HG02610 (cell line): Measurements from ENCODE around the gene FAM120B.
"Not testable (repeated sequence)": the region's sequence is repeated elsewhere in the genome, so short reads cannot be mapped to it uniquely, and the experiment has no call there.

Source experiments
- ATAC-seq: cut with Tn5 transposase; IDR thresholded peaks from one replicate; pipeline ENCODE4 v1.9.1; 2021; ENCODE audit warnings: mild to moderate bottlenecking, moderate library complexity; ENCODE audit not compliant: unreplicated experiment

FAM120B gene

DNA sequence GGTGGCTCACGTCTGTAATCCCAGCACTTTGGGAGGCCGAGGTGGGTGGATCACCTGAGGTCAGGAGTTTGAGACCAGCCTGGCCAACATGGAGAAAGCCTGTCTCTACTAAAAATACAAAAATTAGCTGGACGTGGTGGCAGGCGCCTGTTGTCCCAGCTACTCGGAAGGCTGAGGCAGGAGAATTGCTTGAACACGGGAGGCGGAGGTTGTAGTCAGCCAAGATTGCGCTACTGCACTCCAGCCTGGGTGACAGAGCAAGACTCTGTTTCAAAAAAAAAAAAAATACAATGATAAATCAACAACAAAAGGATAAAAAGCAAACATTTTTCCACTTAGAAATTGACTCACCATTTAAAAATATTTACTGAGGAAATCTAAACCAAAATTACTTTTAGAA lies 103.2 kb downstream of the FAM120B start:
- not testable (repeated sequence) for ATAC-seq

DNA sequence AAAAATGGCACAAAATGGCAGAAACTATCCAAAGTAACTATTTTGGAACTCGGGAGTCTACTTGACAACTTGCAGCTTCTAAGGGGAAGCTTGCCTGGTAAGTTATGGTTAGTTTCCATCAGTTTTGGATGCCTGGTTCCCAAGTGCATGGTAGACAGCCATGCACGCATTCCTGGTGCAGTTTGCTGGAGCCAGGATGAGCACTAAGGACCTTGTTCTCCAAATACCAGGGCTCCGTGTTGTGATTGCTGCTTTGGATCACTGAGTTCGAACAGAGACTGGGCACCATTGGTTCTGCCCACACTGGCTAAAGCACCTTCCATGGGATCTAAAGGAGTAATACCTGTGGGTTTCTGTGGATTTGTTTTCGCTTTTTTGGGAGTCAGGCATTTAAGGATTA lies 103.7 kb downstream of the FAM120B start:
- no peak for ATAC-seq

DNA sequence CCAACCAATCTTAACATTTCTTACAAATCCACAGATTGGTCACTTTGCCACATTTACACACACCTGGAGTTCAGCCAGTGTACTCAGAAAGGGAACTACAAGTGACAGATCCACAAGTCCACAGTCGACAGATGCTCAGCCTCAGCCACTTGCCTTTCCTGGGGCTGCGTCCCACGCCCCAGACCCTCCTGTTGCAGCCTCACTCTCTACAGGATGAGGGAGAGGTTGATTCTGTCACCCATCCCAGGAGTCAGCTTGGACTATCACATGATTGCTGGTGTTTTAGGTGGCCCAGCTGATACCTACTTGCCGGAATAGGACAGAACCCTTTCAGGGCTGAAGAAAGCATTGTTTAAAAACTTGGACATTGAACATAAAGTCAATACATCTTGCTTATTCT lies 108.8 kb downstream of the FAM120B start:
- ATAC-seq: no peak

GRCh38 chr6:170416303-170416702 lies 109.7 kb downstream of the FAM120B start:
- ATAC-seq: no peak

GRCh38 chr6:170416959-170417606 lies 110.5 kb downstream of the FAM120B start:
- no peak for ATAC-seq

- no peak for ATAC-seq
Measured at GRCh38 chr6:170417881-170418280, 111.3 kb downstream of the FAM120B start.

GRCh38 chr6:170420283-170420682 lies 113.7 kb downstream of the FAM120B start:
- no peak for ATAC-seq

- no peak for ATAC-seq
Measured at GRCh38 chr6:170420791-170421776, 114.5 kb downstream of the FAM120B start.

GRCh38 chr6:170421921-170422320 lies 115.4 kb downstream of the FAM120B start:
- ATAC-seq: no peak

DNA sequence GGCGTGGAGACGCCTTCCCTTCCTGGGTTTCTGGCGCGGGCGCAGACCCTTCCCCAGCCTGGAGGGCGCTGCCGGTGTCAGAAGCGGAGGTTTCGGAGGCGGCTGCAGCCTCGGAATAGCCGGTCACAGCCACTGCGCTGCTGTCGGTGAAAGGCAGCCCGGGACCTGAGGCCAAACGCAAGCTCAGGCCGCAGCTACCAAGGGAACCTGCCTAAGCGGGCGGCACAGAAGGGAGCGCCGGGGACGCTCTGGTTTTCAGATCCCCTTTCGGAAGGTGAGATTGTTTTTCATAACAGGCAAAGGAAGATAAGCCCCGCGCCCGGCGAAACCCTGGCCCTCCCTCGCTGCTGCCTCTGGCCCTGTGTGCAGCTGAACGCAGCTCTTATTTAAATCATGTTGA lies 116.5 kb downstream of the FAM120B start:
- no peak for ATAC-seq

- ATAC-seq: no peak
Measured at GRCh38 chr6:170423814-170424603, 117.5 kb downstream of the FAM120B start.

DNA sequence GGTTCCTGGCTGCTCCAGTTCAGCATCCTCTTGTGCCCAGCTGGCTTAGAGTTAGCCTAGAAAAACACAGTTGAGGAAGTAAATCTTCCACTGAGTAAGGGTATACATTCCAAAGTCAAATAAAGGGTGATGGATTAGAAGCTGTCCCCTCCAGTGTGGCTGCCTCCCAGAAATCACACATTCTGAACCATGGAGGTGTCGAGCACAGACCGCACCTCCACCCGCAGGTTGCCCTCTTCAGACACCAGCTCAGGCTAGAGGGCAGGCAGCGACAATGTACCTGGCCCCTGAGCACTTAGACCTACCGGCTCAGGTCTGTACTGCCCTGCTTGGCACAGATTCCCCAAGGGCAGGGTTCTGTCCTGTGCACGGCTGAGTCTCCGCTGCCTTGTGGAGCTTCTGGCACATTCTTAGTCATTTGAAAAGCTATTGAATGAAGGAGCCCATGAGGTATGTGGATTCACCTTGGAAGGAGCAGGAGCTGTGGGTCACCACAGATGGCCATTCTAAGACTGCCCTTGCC lies 118.1 kb downstream of the FAM120B start:
- ATAC-seq: no peak

DNA sequence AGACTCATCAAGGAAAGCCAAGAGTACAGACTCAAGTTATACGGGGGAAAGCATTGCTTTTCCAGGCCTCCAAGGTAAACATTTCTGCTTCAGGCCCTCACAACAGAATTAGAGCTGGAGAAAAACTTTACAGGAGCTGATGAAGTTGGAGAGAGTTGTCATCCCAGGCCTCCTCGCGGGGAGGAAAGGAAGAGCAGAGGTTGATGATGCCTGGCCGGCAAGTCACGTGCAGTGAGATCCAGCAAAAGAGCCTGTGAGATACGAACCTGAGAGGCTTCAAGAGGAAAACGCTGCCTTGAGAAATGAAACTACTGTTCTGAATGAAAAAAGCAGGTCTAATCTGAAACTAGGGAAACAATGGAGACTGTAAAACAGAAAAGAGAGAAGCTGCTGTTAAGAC lies 122.9 kb downstream of the FAM120B start:
- no peak for ATAC-seq

DNA sequence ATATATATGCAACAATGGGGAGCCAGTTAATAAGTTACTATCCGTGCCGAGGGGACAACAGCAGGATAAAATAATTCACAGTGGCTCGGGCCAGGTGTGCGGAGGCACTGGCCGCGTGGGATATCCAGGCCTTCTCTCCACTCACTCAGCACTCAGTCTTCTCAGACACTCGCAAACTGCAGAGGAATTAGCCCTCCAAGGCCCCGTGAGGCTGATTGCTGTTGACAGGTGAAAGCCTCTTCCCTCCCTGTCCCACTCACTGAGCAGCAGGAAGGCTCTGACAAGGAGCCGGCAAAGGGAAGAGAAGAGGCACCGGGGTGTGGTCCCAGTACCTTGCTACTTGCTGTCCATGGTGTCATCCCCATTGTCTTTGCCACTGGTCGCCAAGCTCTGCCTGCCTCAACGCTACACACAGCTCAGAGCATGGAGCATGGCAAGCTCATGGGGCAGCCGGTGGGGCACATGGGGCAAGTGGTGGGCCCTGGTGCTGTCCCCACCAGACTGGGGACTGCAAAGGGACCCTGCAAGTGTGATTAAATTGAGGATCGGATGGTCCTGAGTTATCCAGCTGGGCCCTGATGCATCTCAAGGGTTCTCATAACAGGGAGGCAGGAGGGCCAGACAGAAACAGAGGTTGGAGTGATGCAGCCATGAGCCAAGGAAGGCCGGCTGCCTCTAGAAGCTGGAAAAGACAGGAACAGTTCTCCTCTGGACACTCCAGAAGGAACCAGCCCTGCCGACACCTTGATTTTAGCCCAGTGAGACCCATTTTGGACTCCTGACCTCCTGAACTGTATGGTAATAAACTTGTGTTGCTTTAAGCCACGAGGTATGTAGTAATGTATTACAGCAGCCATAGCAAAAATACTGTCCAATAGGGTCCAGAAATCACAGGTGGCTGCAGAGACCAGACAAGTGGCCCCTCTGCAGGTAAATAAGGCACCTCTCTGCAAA lies 126.9 kb downstream of the FAM120B start:
- ATAC-seq: no peak

GRCh38 chr6:170434117-170434820 lies 127.7 kb downstream of the FAM120B start:
- ATAC-seq: no peak

DNA sequence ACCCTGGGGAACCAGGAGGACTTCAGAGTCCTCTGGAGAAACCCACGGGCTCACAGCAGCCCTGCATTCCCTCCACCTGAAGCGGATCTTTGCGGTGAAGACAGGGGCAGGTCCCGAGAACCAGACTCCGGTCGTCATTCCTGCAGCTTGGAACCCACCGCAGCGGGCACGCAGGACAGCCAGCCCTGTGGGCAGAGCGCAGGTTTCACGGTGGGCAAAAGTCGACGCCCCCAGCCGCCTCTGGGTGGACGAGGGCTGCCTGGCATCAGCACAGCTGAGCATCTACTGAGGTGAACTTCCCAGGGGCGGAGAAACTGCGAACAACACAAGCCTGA lies 128.2 kb downstream of the FAM120B start:
- no peak for ATAC-seq

- no peak for ATAC-seq
Measured at GRCh38 chr6:170435766-170436165, 129.2 kb downstream of the FAM120B start.

DNA sequence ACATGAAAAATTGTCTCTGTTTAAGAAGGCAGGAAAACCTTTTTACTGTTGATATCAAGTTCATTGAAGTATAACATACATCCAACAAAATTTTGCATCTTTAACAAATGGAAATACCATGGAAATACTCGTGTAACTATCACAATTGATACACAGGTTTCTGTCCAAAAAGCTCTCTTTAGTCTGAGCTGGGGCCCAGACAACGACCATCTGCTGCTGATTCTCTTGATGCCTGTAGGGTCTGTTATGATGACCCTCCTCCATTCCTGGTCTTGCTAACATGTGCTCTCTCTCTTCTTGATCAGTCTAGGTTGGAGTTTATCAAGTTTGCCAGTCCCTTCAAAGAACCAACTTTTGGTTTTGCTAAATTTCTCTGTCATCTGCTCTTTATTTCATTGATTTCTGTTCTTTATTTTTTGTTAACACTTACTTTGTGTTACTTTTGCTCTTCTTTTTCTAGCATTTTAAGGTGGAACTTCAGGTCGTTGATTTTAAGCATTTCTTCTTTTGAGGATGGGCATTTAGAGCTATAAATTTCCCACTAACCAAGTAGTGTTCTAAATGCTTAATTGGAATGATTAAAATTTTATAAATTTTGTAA lies 129.8 kb downstream of the FAM120B start:
- ATAC-seq: no peak
